Right lobe of liver (tissue), 6 donors: ENCODE data around the gene ITGAD. TPM values are rescaled to one million over a fixed set of nuclear protein-coding genes. Genes with fewer than 3 reads are reported as not detected.

ENCODE experiments used
- ATAC-seq, 4 donors: fragments of 200-7000 bp; cut with Tn5 transposase; one replicate each; pipeline ENCODE4 v1.9.1; 2020; ENCODE audit warnings: mild to moderate bottlenecking in 4 of 4, moderate library complexity in 4 of 4
- DNase-seq, 3 donors: peaks; one replicate each; pipeline ENCODE4 v3.0.0-alpha.2; 2020
- H3K27ac ChIP-seq, 3 donors: fragments of 200-600 bp; one replicate each; pipeline ENCODE4 v1.8.0; 2022
- H3K27me3 ChIP-seq, 2 donors: fragments of 200-600 bp; one replicate each; pipeline ENCODE4 v1.8.0; 2022
- H3K36me3 ChIP-seq, 4 donors: fragments of 200-600 bp; sonication (generic) in 1 of 4; one replicate each; pipeline versions ENCODE4 v1.5.1 to v1.8.0; 2017 to 2022; ENCODE audit warnings: control low read depth in 1 of 4
- H3K4me1 ChIP-seq, 4 donors: fragments of 200-600 bp; sonication (generic) in 1 of 4; one replicate each; pipeline versions ENCODE4 v1.5.1 to v1.8.0; 2017 to 2022; ENCODE audit warnings: control low read depth in 1 of 4
- H3K4me3 ChIP-seq, 3 donors: fragments of 200-600 bp; one replicate each; pipeline ENCODE4 v1.8.0; 2022
- H3K9me3 ChIP-seq, 4 donors: fragments of 200-600 bp; sonication (generic) in 1 of 4; one replicate each; pipeline versions ENCODE4 v1.5.1 to v1.8.0; 2017 to 2022; ENCODE audit warnings: control low read depth in 1 of 4
- CTCF ChIP-seq, 4 donors: fragments of 200-600 bp in 3 of 4; fragments of 450-650 bp in 1 of 4; IDR thresholded peaks; one replicate each; pipeline versions ENCODE4 v1.5.1 to v1.8.0; 2016 to 2022; ENCODE audit warnings: antibody characterized with exemption in 4 of 4, mild to moderate bottlenecking in 2 of 4
- POLR2A ChIP-seq: fragments of 450-650 bp; IDR thresholded peaks from one replicate; pipeline ENCODE4 v1.6.1; 2017; ENCODE audit warnings: antibody characterized with exemption, mild to moderate bottlenecking
- WGBS: methylation state at CpG from one replicate; pipeline ENCODE4 v1.1.6; 2018; ENCODE audit warnings: low coverage, low lambda C conversion rate; ENCODE audit not compliant: insufficient coverage; ENCODE audit errors: missing lambda C conversion rate; 5-methylcytosine and 5-hydroxymethylcytosine counted together
- intact Hi-C, 2 donors: fragments of 100-400 bp; cut with DNase I; formaldehyde crosslinking; loops; one replicate each; pipeline versions ENCODE4 v1.11.2 to v1.14.1; 2022
- total RNA-seq, 6 experiments: library from RNA; depleted of rRNA in 2 of 6; stranded (reverse); fragments of >200 nt in 2 of 6; fragmentation: NEBNext Ultra II Directional in 3 of 6; extraction: Animal tissue kit (Norgen Biotek cat#: 25700) in 3 of 6; gene quantifications; one replicate each; pipeline versions ENCODE4 v1.1.0 to v1.2.4, GENCODE V29; 2016 to 2023
- donor health status: DM: no; HTN: yes; CAD: no.
- donor health status: DM: no; HTN: no; CAD: no.
- donor health status: DM: no; HTN: no; CAD: no.
- donor health status: DM: no; HTN: yes; CAD: no.
- donor health status: DM: no; HTN: yes; CAD: no.

The ITGAD gene
- total RNA-seq, 6 experiments from 2014 or later = 0.13 to 2.0 (median 0.69) TPM; not detected in 2

GRCh38 chr16:31407406-31407805, 14.3 kb downstream of the ITGAD start:
- H3K27ac ChIP-seq = no peak overlapping the region
- no peak overlapping the region for H3K4me3 ChIP-seq
- ATAC-seq = no peak
- H3K27me3 ChIP-seq = no peaks in the 10 kb centered on the region
- 61% methylated on average over 5 of the region's 8 CpGs for WGBS
- H3K9me3 ChIP-seq = no peaks in the 10 kb centered on the region
- intact Hi-C loops = no loop called here
- TF ChIP-seq CTCF (IDR thresholded peaks at IDR 0.05) (no peak), POLR2A (no peak)
- no peaks in the 10 kb centered on the region for H3K36me3 ChIP-seq
- DNase-seq = no peak
- no peaks in the 10 kb centered on the region for H3K4me1 ChIP-seq

GRCh38 chr16:31409433-31409832, 16.3 kb downstream of the ITGAD start:
- Histone ChIP-seq H3K4me1 (no peaks in the 10 kb centered on the region), H3K27ac (no peak overlapping the region), H3K9me3 (no peaks in the 10 kb centered on the region), H3K27me3 (no peaks in the 10 kb centered on the region), H3K36me3 (no peaks in the 10 kb centered on the region), H3K4me3 (no peak overlapping the region)
- intact Hi-C loops = no loop called here
- DNase-seq (no peak), ATAC-seq (no peak)
- 56% methylated on average over 3 of the region's 3 CpGs for WGBS
- no peak for TF ChIP-seq CTCF (IDR thresholded peaks at IDR 0.05)
- TF ChIP-seq POLR2A = no peak

GRCh38 chr16:31410082-31410481, 16.9 kb downstream of the ITGAD start:
- Histone ChIP-seq H3K4me1 (no peaks in the 10 kb centered on the region), H3K4me3 (no peak overlapping the region), H3K36me3 (no peaks in the 10 kb centered on the region), H3K27ac (no peak overlapping the region), H3K9me3 (no peaks in the 10 kb centered on the region), H3K27me3 (no peaks in the 10 kb centered on the region)
- TF ChIP-seq POLR2A (no peak), CTCF (IDR thresholded peaks at IDR 0.05) (no peak)
- ATAC-seq = no peak
- intact Hi-C loops = no loop called here
- DNase-seq = no peak
- 83% methylated on average over 1 of the region's 9 CpGs for WGBS

GRCh38 chr16:31411024-31411844, 18.1 kb downstream of the ITGAD start:
- intact Hi-C loops = no loop called here
- Histone ChIP-seq H3K27me3 (no peaks in the 10 kb centered on the region), H3K36me3 (no peaks in the 10 kb centered on the region), H3K4me3 (no peak overlapping the region), H3K4me1 (no peaks in the 10 kb centered on the region), H3K9me3 (no peaks in the 10 kb centered on the region), H3K27ac (no peak overlapping the region)
- DNase-seq (no peak), ATAC-seq (no peak)
- no peak for TF ChIP-seq POLR2A
- no peak for TF ChIP-seq CTCF (IDR thresholded peaks at IDR 0.05)
- 76% methylated on average over 7 of the region's 22 CpGs for WGBS
